IPS-NIHi7 (cell line): Measurements from ENCODE around the gene MSH3.
"Not testable (repeated sequence)": the region's sequence is repeated elsewhere in the genome, so short reads cannot be mapped to it uniquely, and the experiment has no call there.

ENCODE experiments used
- DNase-seq: peaks from one replicate; pipeline ENCODE4 v3.0.0; 2012; ENCODE audit warnings: mixed read lengths; ENCODE audit errors: extremely low spot score

Gene MSH3

GRCh38 chr5:80902624-80903023 lies 248.2 kb downstream of the MSH3 start:
- DNase-seq: not testable (repeated sequence)

GRCh38 chr5:80904533-80905187 lies 250.2 kb downstream of the MSH3 start:
- no peak for DNase-seq

GRCh38 chr5:80905405-80905804 lies 251.0 kb downstream of the MSH3 start:
- no peak for DNase-seq

- DNase-seq: no peak
Measured at GRCh38 chr5:80912479-80912878, 258.0 kb downstream of the MSH3 start.

- DNase-seq: no peak
Measured at GRCh38 chr5:80915716-80916115, 261.3 kb downstream of the MSH3 start.

GRCh38 chr5:80916676-80917075 lies 262.2 kb downstream of the MSH3 start:
- DNase-seq: no peak

GRCh38 chr5:80917631-80918030 lies 263.2 kb downstream of the MSH3 start:
- no peak for DNase-seq

GRCh38 chr5:80919678-80920196 lies 265.3 kb downstream of the MSH3 start:
- DNase-seq: no peak

GRCh38 chr5:80920333-80920732 lies 265.9 kb downstream of the MSH3 start:
- no peak for DNase-seq

- peak; percentile 50 for DNase-seq
Measured at GRCh38 chr5:80921026-80921425, 266.6 kb downstream of the MSH3 start.

- no peak for DNase-seq
Measured at GRCh38 chr5:80925931-80926330, 271.5 kb downstream of the MSH3 start.
